ENCODE results near the gene GPR35. TPM values are rescaled to one million over a fixed set of nuclear protein-coding genes. Genes with fewer than 3 reads are reported as not detected.

Gene GPR35
- total RNA-seq, 4 donors from 2014 or later, result 0.51 to 7.9 (median 1.7) TPM; not detected in 1

GRCh38 chr2:240645346-240645745, 20.1 kb downstream of the GPR35 start:
- DNase-seq, result no peak
- no peak for TF ChIP-seq POLR2A (IDR thresholded peaks at IDR 0.05)
- TF ChIP-seq CTCF (IDR thresholded peaks at IDR 0.05), result no peak
- H3K36me3 ChIP-seq, result no peaks in the 10 kb centered on the region
- no peaks in the 10 kb centered on the region for H3K9me3 ChIP-seq
- no peak overlapping the region for H3K27ac ChIP-seq
- H3K4me1 ChIP-seq, result no peaks in the 10 kb centered on the region
- H3K27me3 ChIP-seq, result no peaks in the 10 kb centered on the region
- intact Hi-C loops (cut with DNase I; ENCODE audit: low total_unique reads), result no loop called here
- no peak overlapping the region for H3K4me3 ChIP-seq

GRCh38 chr2:240645801-240646175, 20.5 kb downstream of the GPR35 start:
- H3K27ac ChIP-seq, result no peak overlapping the region
- no peaks in the 10 kb centered on the region for H3K27me3 ChIP-seq
- no peak overlapping the region for H3K4me3 ChIP-seq
- no peaks in the 10 kb centered on the region for H3K4me1 ChIP-seq
- TF ChIP-seq CTCF (IDR thresholded peaks at IDR 0.05) (no peak), POLR2A (IDR thresholded peaks at IDR 0.05) (no peak)
- no peak for DNase-seq
- no peaks in the 10 kb centered on the region for H3K36me3 ChIP-seq
- intact Hi-C loops (cut with DNase I; ENCODE audit: low total_unique reads), result no loop called here
- no peaks in the 10 kb centered on the region for H3K9me3 ChIP-seq

GRCh38 chr2:240646176-240646899, 21.1 kb downstream of the GPR35 start:
- no peaks in the 10 kb centered on the region for H3K9me3 ChIP-seq
- peak in 1 of 2 donors; percentile 12 for DNase-seq
- no peaks in the 10 kb centered on the region for H3K36me3 ChIP-seq
- intact Hi-C loops (cut with DNase I; ENCODE audit: low total_unique reads), result no loop called here
- no peaks in the 10 kb centered on the region for H3K4me1 ChIP-seq
- no peaks in the 10 kb centered on the region for H3K27me3 ChIP-seq
- H3K27ac ChIP-seq, result no peak overlapping the region
- H3K4me3 ChIP-seq, result no peak overlapping the region
- TF ChIP-seq POLR2A (IDR thresholded peaks at IDR 0.05), result no peak
- TF ChIP-seq CTCF (IDR thresholded peaks at IDR 0.05), result no peak

GRCh38 chr2:240646900-240647502, 21.7 kb downstream of the GPR35 start:
- intact Hi-C loops (cut with DNase I; ENCODE audit: low total_unique reads), result no loop called here

More at GRCh38 chr2:240646900-240647502, 21.7 kb downstream of the GPR35 start:
- Histone ChIP-seq H3K27ac (no peak overlapping the region), H3K36me3 (no peaks in the 10 kb centered on the region), H3K4me1 (no peaks in the 10 kb centered on the region), H3K9me3 (no peaks in the 10 kb centered on the region), H3K4me3 (no peak overlapping the region), H3K27me3 (no peaks in the 10 kb centered on the region)
- no peak for DNase-seq
- TF ChIP-seq POLR2A (IDR thresholded peaks at IDR 0.05) (no peak), CTCF (IDR thresholded peaks at IDR 0.05) (no peak)
